SK-N-SH (cell line): ENCODE results near the gene KRTAP2-3. TPM values are rescaled to one million over a fixed set of nuclear protein-coding genes. Genes with fewer than 3 reads are reported as not detected.
"Not testable (repeated sequence)": the region's sequence is repeated elsewhere in the genome, so short reads cannot be mapped to it uniquely, and the experiment has no call there.

ENCODE experiments used
- CTCF ChIA-PET: fragments of 300-600, 350-600 bp; formaldehyde crosslinking; extraction: SDS; loops from one replicate; lab custom pipeline; 2021; lab: Yijun Ruan, JAX
- POLR2A ChIA-PET: fragments of 350-600 bp; sonication (Branson Sonifier 250); formaldehyde crosslinking; extraction: SDS; loops from one replicate; lab custom pipeline; 2020; ENCODE audit warnings: antibody characterized with exemption, inconsistent platforms; lab: Yijun Ruan, JAX
- DNase-seq: peaks from one replicate; pipeline ENCODE4 v3.0.0; 2012
- H2AFZ ChIP-seq: fragments of 200-600 bp; sonication (generic); 2 replicates; pipeline ENCODE4 v1.8.1; 2016; ENCODE audit warnings: antibody characterized with exemption, mild to moderate bottlenecking, low read depth
- H3F3A ChIP-seq: fragments of 200-600 bp; sonication (generic); replicated peaks from 2 replicates; pipeline ENCODE3; 2016; ENCODE audit warnings: antibody characterized with exemption, mild to moderate bottlenecking; ENCODE audit not compliant: insufficient read depth
- H3K27ac ChIP-seq, 2 experiments: fragments of 200-500 bp in 1 of 2; fragments of 200-600 bp in 1 of 2; sonication (Bioruptor generic) in 1 of 2; sonication (generic), shearing (Covaris generic) in 1 of 2; 2 replicates each; pipeline versions ENCODE4 v1.5.1 to v1.6.1; 2014 to 2016; ENCODE audit warnings: low read depth in 2 of 2, inconsistent platforms in 1 of 2, low read length in 1 of 2, mild to moderate bottlenecking in 1 of 2, mixed read lengths in 1 of 2
- H3K27me3 ChIP-seq: fragments of 200-600 bp; sonication (generic), shearing (Covaris generic); 2 replicates; pipeline ENCODE4 v1.6.1; 2016; ENCODE audit warnings: mixed run types; ENCODE audit not compliant: insufficient read depth
- H3K36me3 ChIP-seq, 2 experiments: fragments of 200-500 bp in 1 of 2; fragments of 200-600 bp in 1 of 2; sonication (Bioruptor generic) in 1 of 2; sonication (generic) in 1 of 2; replicated peaks in 1 of 2; 2 replicates each; pipeline versions ENCODE3 to v1.5.1; 2014 to 2016; ENCODE audit warnings: low read length in 1 of 2, mild to moderate bottlenecking in 1 of 2; ENCODE audit not compliant: insufficient read depth in 2 of 2, control insufficient read depth in 1 of 2
- H3K4me1 ChIP-seq, 2 experiments: fragments of 200-500 bp in 1 of 2; fragments of 200-600 bp in 1 of 2; sonication (Bioruptor generic) in 1 of 2; sonication (generic), shearing (Covaris generic) in 1 of 2; 2 replicates each; pipeline versions ENCODE4 v1.5.1 to v1.6.1; 2014 to 2016; ENCODE audit warnings: low read depth in 1 of 2, low read length in 1 of 2, mixed run types in 1 of 2; ENCODE audit not compliant: insufficient read depth in 2 of 2, control insufficient read depth in 1 of 2
- H3K4me2 ChIP-seq: fragments of 200-600 bp; sonication (generic), shearing (Covaris generic); 2 replicates; pipeline ENCODE4 v1.6.1; 2017; ENCODE audit warnings: mixed run types
- H3K4me3 ChIP-seq, 2 experiments: fragments of 200-500 bp in 1 of 2; fragments of 200-600 bp in 1 of 2; sonication (Bioruptor generic) in 1 of 2; sonication (generic), shearing (Covaris generic) in 1 of 2; 2 replicates each; pipeline versions ENCODE4 v1.5.1 to v1.8.1; 2014 to 2016; ENCODE audit warnings: low read depth in 2 of 2, inconsistent platforms in 1 of 2, low read length in 1 of 2, mild to moderate bottlenecking in 1 of 2, mixed read lengths in 1 of 2, moderate library complexity in 1 of 2
- H3K79me2 ChIP-seq: fragments of 200-600 bp; sonication (generic); 2 replicates; pipeline ENCODE4 v1.8.1; 2017; ENCODE audit warnings: mild to moderate bottlenecking; ENCODE audit not compliant: insufficient read depth
- H3K9ac ChIP-seq: fragments of 200-600 bp; sonication (generic); 2 replicates; pipeline ENCODE4 v1.6.1; 2017; ENCODE audit warnings: mixed run types
- H3K9me2 ChIP-seq: fragments of 200-600 bp; sonication (generic); 2 replicates; pipeline ENCODE4 v1.6.1; 2017; ENCODE audit warnings: mixed run types
- H3K9me3 ChIP-seq: fragments of 200-600 bp; sonication (generic); 2 replicates; pipeline ENCODE4 v1.6.1; 2017; ENCODE audit warnings: mixed run types, mild to moderate bottlenecking, moderate library complexity
- H4K20me1 ChIP-seq: fragments of 200-600 bp; sonication (generic); 2 replicates; pipeline ENCODE4 v1.6.1; 2017; ENCODE audit warnings: mild to moderate bottlenecking, mixed run types; ENCODE audit not compliant: insufficient read depth
- FOXJ3 ChIP-seq: sonication (generic); formaldehyde crosslinking; IDR thresholded peaks from 2 replicates; pipeline ENCODE4 v1.5.1; 2020; ENCODE audit warnings: mild to moderate bottlenecking, missing genetic modification reagents
- FOXM1 ChIP-seq: IDR thresholded peaks from 2 replicates; pipeline ENCODE4 v1.4.0; 2012; ENCODE audit warnings: low read depth, mild to moderate bottlenecking
- GABPA ChIP-seq: IDR thresholded peaks from 2 replicates; pipeline ENCODE4 v1.4.0; 2012; ENCODE audit warnings: low read depth, mild to moderate bottlenecking
- JUND ChIP-seq: IDR thresholded peaks from 2 replicates; pipeline ENCODE4 v1.4.0; 2012
- MAX ChIP-seq: IDR thresholded peaks from 2 replicates; pipeline ENCODE4 v1.4.0; 2012; ENCODE audit warnings: low read depth
- MEF2A ChIP-seq: IDR thresholded peaks from 2 replicates; pipeline ENCODE4 v1.4.0; 2012; ENCODE audit warnings: low read depth, borderline replicate concordance
- MXI1 ChIP-seq: IDR thresholded peaks from 2 replicates; pipeline ENCODE4 v1.6.1; 2012; ENCODE audit warnings: mild to moderate bottlenecking, low read depth, low read length, improper control_type of control experiment
- NFIC ChIP-seq: IDR thresholded peaks from 2 replicates; pipeline ENCODE4 v1.4.0; 2012; ENCODE audit warnings: borderline replicate concordance
- POLR2AphosphoS5 ChIP-seq: IDR thresholded peaks from 2 replicates; pipeline ENCODE4 v1.6.1; 2012; ENCODE audit warnings: low read depth, low read length
- RAD21 ChIP-seq: IDR thresholded peaks from 2 replicates; pipeline ENCODE4 v1.6.1; 2012; ENCODE audit warnings: mild to moderate bottlenecking, low read length
- RCOR1 ChIP-seq: fragments of 150-350 bp; IDR thresholded peaks from 2 replicates; pipeline ENCODE4 v1.6.1; 2017; ENCODE audit warnings: antibody characterized with exemption, low read length
- REST ChIP-seq: IDR thresholded peaks from 2 replicates; pipeline ENCODE4 v1.6.1; 2012; ENCODE audit warnings: mild to moderate bottlenecking, low read depth, low read length, moderate library complexity
- RFX5 ChIP-seq: IDR thresholded peaks from 2 replicates; pipeline ENCODE4 v1.6.1; 2012; ENCODE audit warnings: mild to moderate bottlenecking, improper control_type of control experiment, low read length
- RXRA ChIP-seq: IDR thresholded peaks from 2 replicates; pipeline ENCODE4 v1.4.0; 2012; ENCODE audit warnings: low read depth, mild to moderate bottlenecking, borderline replicate concordance
- SIN3A ChIP-seq: IDR thresholded peaks from 2 replicates; pipeline ENCODE4 v1.6.1; 2012; ENCODE audit warnings: low read depth, mild to moderate bottlenecking, low read length, moderate library complexity, borderline replicate concordance
- TCF12 ChIP-seq: IDR thresholded peaks from 2 replicates; pipeline ENCODE4 v1.4.0; 2012
- USF2 ChIP-seq: fragments of 150-350 bp; IDR thresholded peaks from 2 replicates; pipeline ENCODE4 v1.6.1; 2017; ENCODE audit warnings: antibody characterized with exemption, low read length, low read depth, borderline replicate concordance
- YY1 ChIP-seq: IDR thresholded peaks from 2 replicates; pipeline ENCODE4 v1.4.0; 2012; ENCODE audit warnings: low read depth, mild to moderate bottlenecking
- WGBS: methylation state at CpG from one replicate; pipeline ENCODE4 v1.1.6; 2017; ENCODE audit warnings: low lambda C conversion rate; 5-methylcytosine and 5-hydroxymethylcytosine counted together
- polyA plus RNA-seq, 3 experiments: library from polyadenylated mRNA; depleted of rRNA; stranded (reverse); fragments of >200 nt; gene quantifications; 2 replicates each; pipeline ENCODE4 v1.2.3, GENCODE V29; 2012

Gene KRTAP2-3
- polyA plus RNA-seq, 1 of the 3 experiments (the other 2 are of a cell fraction), result 0.39 TPM

GRCh38 chr17:41037853-41038350 lies 22.0 kb downstream of the KRTAP2-3 start:
- H3K9me3 ChIP-seq, result no peaks in the 10 kb centered on the region
- H3K79me2 ChIP-seq, result no peaks in the 10 kb centered on the region
- H3K4me3 ChIP-seq, result no peak overlapping the region
- H3K36me3 ChIP-seq, result no peaks in the 10 kb centered on the region
- ChIA-PET POLR2A (no interaction called here), CTCF (interaction anchor here (0.8 kb wide), 1 partner anchor 609 kb away, joined by 4 read pairs; no protein-coding TSS in a partner anchor)
- peaks cover 11% of the 10 kb centered on the region; the same call in 1 of the 2 replicates for H3K27me3 ChIP-seq
- H3K4me1 ChIP-seq, result no peaks in the 10 kb centered on the region
- no peak overlapping the region for H3K4me2 ChIP-seq
- TF ChIP-seq RAD21 (no peak), RXRA (no peak), YY1 (no peak), MXI1 (no peak), USF2 (no peak), GABPA (no peak), TCF12 (no peak), RCOR1 (no peak), MAX (no peak)
- TF ChIP-seq, all 33 proteins: peak for 0
- no peaks in the 10 kb centered on the region for H3F3A ChIP-seq
- no peak overlapping the region for H2AFZ ChIP-seq
- no peak for DNase-seq
- no peak overlapping the region for H3K27ac ChIP-seq
- H3K9ac ChIP-seq, result no peak overlapping the region
- H3K9me2 ChIP-seq, result no peaks in the 10 kb centered on the region
- H4K20me1 ChIP-seq, result no peaks in the 10 kb centered on the region
- 10% methylated on average over 2 of the region's 2 CpGs for WGBS

GRCh38 chr17:41034346-41034935 lies 25.5 kb downstream of the KRTAP2-3 start, which contains the start of gene KRTAP1-3:
Gene KRTAP1-3 (minus strand): TSS chr17:41034874. CDS start chr17:41034821, 53 bp downstream.
- WGBS, result 31% methylated on average over 5 of the region's 10 CpGs

GRCh38 chr17:41029633-41030245 lies 30.2 kb downstream of the KRTAP2-3 start, which contains the start of gene KRTAP1-4:
Gene KRTAP1-4 (minus strand): TSS chr17:41030195. CDS start chr17:41030078, 117 bp downstream.
- peaks cover 48% of the 10 kb centered on the region for H3K27me3 ChIP-seq
- no peaks in the 10 kb centered on the region for H3K9me2 ChIP-seq
- WGBS, result 5% methylated on average over 7 of the region's 12 CpGs
- ChIA-PET CTCF (interaction anchor here (0.8 to 1.6 kb wide), 2 partner anchors 227 to 299 kb away, joined by 3 to 4 read pairs; no protein-coding TSS in a partner anchor), POLR2A (no interaction called here)
- H4K20me1 ChIP-seq, result no peaks in the 10 kb centered on the region
- H3K4me3 ChIP-seq, result no peak within 1 kb of the TSS
- no peaks in the 10 kb centered on the region for H3K4me1 ChIP-seq
- no peak for DNase-seq
- no peak within 1 kb of the TSS for H3K4me2 ChIP-seq
- H3K27ac ChIP-seq, result no peak within 1 kb of the TSS
- no peak within 1 kb of the TSS for H3K9ac ChIP-seq
- no peaks in the 10 kb centered on the region for H3F3A ChIP-seq
- H3K36me3 ChIP-seq, result no peaks in the 10 kb centered on the region
- no peaks in the 10 kb centered on the region for H3K79me2 ChIP-seq
- no peak within 1 kb of the TSS for H2AFZ ChIP-seq
- no peaks in the 10 kb centered on the region for H3K9me3 ChIP-seq
- no peak for TF ChIP-seq FOXM1
- TF ChIP-seq FOXJ3, result no peak
- TF ChIP-seq RXRA, result no peak
- TF ChIP-seq NFIC, result no peak
- TF ChIP-seq POLR2AphosphoS5, result no peak
- TF ChIP-seq REST, result no peak
- no peak for TF ChIP-seq RFX5
- no peak for TF ChIP-seq TCF12
- TF ChIP-seq JUND, result no peak
- no peak for TF ChIP-seq MEF2A
- TF ChIP-seq RAD21, result no peak
- no peak for TF ChIP-seq SIN3A

More at GRCh38 chr17:41034346-41034935, 25.5 kb downstream of the KRTAP2-3 start, which contains the start of gene KRTAP1-3:
- H3K4me3 ChIP-seq, H3K36me3 ChIP-seq, H3K9me3 ChIP-seq, DNase-seq, H3K79me2 ChIP-seq, H3K9me2 ChIP-seq, H3K9ac ChIP-seq, H2AFZ ChIP-seq, H3K4me2 ChIP-seq, POLR2A ChIA-PET, H3K4me1 ChIP-seq, CTCF ChIA-PET, H3F3A ChIP-seq, H3K27ac ChIP-seq, H4K20me1 ChIP-seq: not testable (repeated sequence)
- peaks cover 22% of the 10 kb centered on the region for H3K27me3 ChIP-seq
